Stimulated activated CD8-positive, alpha-beta memory T cell treated with anti-CD3 and anti-CD28 coated beads, Interleukin-4, amount 100 ng/mL, for 48 hours (primary cell): ENCODE results near the gene LMNTD1.
"Not testable (repeated sequence)": the region's sequence is repeated elsewhere in the genome, so short reads cannot be mapped to it uniquely, and the experiment has no call there.

ENCODE experiments used
- DNase-seq: peaks from one replicate; pipeline ENCODE4 v3.0.0-alpha.2; 2020

LMNTD1 gene

GRCh38 chr12:25553098-25553497 lies at the start of gene LMNTD1:
Gene LMNTD1 (minus strand): TSS chr12:25553283. CDS start chr12:25552959, 324 bp downstream.
- no peak for DNase-seq

GRCh38 chr12:25598956-25599355 lies 45.9 kb upstream of the LMNTD1 start:
- no peak for DNase-seq

- not testable (repeated sequence) for DNase-seq
Observed at GRCh38 chr12:25595496-25595895, 42.4 kb upstream of the LMNTD1 start.

- no peak for DNase-seq
Observed at GRCh38 chr12:25594376-25594775, 41.3 kb upstream of the LMNTD1 start.

GRCh38 chr12:25592725-25593495 lies 39.8 kb upstream of the LMNTD1 start:
- DNase-seq, result no peak

GRCh38 chr12:25591144-25591543 lies 38.1 kb upstream of the LMNTD1 start:
- DNase-seq, result no peak

- DNase-seq, result peak; percentile 57
Observed at GRCh38 chr12:25590011-25590721, 37.1 kb upstream of the LMNTD1 start.

- no peak for DNase-seq
Observed at GRCh38 chr12:25587346-25587745, 34.3 kb upstream of the LMNTD1 start.

- DNase-seq, result no peak
Observed at GRCh38 chr12:25585662-25586061, 32.6 kb upstream of the LMNTD1 start.

- no peak for DNase-seq
Observed at GRCh38 chr12:25585021-25585523, 32.0 kb upstream of the LMNTD1 start.

GRCh38 chr12:25584596-25584995 lies 31.5 kb upstream of the LMNTD1 start:
- no peak for DNase-seq

- DNase-seq, result no peak
Observed at GRCh38 chr12:25583545-25583944, 30.5 kb upstream of the LMNTD1 start.

- no peak for DNase-seq
Observed at GRCh38 chr12:25581067-25581466, 28.0 kb upstream of the LMNTD1 start.

- DNase-seq, result no peak
Observed at GRCh38 chr12:25578411-25579143, 25.5 kb upstream of the LMNTD1 start.

- DNase-seq, result no peak
Observed at GRCh38 chr12:25574761-25575160, 21.7 kb upstream of the LMNTD1 start.

GRCh38 chr12:25573346-25573745 lies 20.3 kb upstream of the LMNTD1 start:
- DNase-seq, result no peak

GRCh38 chr12:25570418-25570817 lies 17.3 kb upstream of the LMNTD1 start:
- DNase-seq, result no peak

- DNase-seq, result no peak
Observed at GRCh38 chr12:25566202-25566949, 13.3 kb upstream of the LMNTD1 start.

GRCh38 chr12:25558586-25558985 lies 5.5 kb upstream of the LMNTD1 start:
- DNase-seq, result no peak

- peak; percentile 38 for DNase-seq
Observed at GRCh38 chr12:25557830-25558436, 4.8 kb upstream of the LMNTD1 start.

GRCh38 chr12:25556153-25556552 lies 3.1 kb upstream of the LMNTD1 start:
- DNase-seq, result no peak

GRCh38 chr12:25552681-25553080 lies 402 bp downstream of the LMNTD1 start:
- no peak for DNase-seq
